ENCODE measurements around the gene GABBR2.
A peak's percentile ranks its signal among the peaks of the same experiment; 100 is the strongest.
"Not testable (repeated sequence)": the region's sequence is repeated elsewhere in the genome, so short reads cannot be mapped to it uniquely, and the experiment has no call there.

GABBR2 gene

DNA sequence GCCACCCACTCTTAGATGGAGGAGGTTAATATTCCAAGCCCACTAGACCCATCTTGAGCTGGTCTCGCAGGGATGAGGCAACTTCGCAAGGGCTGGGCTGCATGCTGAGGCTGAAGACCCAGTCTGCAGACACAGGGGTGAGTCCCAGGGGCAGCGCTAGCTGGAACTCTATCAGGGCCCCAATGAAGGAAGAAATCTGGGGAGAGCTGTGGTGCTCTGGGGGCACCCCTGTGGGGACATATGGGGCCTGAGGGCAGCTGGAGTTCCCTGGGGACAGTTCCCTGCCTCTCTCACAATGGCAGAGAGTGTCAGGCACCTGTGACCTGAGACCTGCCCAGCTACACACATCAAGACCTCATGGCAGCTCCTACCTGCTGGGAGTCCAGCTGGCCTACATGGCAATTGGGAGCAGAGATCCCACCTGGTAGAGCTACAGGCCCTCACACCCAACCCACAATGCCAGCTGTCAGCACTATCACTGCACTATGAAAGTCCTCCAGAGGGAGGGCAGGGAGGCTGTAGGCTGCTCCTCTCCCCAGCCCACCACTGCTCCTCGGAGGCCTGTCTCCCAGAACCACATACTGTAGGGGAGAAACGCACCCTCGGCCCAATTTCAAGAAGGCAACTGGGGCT is 202.2 kb downstream of the GABBR2 start:
- Histone ChIP-seq H3K4me1 (ENCODE audit: control insufficient read depth, insufficient read depth, low read length) (peaks cover 18% of the 10 kb centered on the region), H3K27me3 (ENCODE audit: control insufficient read depth, insufficient read depth, low read length) (no peaks in the 10 kb centered on the region), H3K4me3 (ENCODE audit: low read depth, low read length) (no peak overlapping the region), H3K27ac (ENCODE audit: low read depth, low read length) (no peak overlapping the region), H3K9me3 (ENCODE audit: control insufficient read depth, insufficient read depth, low read length) (peaks cover 13% of the 10 kb centered on the region), H3K36me3 (ENCODE audit: control insufficient read depth, insufficient read depth, low read length) (no peaks in the 10 kb centered on the region), H3K9ac (ENCODE audit: low read depth, low read length) (no peak overlapping the region)

DNA sequence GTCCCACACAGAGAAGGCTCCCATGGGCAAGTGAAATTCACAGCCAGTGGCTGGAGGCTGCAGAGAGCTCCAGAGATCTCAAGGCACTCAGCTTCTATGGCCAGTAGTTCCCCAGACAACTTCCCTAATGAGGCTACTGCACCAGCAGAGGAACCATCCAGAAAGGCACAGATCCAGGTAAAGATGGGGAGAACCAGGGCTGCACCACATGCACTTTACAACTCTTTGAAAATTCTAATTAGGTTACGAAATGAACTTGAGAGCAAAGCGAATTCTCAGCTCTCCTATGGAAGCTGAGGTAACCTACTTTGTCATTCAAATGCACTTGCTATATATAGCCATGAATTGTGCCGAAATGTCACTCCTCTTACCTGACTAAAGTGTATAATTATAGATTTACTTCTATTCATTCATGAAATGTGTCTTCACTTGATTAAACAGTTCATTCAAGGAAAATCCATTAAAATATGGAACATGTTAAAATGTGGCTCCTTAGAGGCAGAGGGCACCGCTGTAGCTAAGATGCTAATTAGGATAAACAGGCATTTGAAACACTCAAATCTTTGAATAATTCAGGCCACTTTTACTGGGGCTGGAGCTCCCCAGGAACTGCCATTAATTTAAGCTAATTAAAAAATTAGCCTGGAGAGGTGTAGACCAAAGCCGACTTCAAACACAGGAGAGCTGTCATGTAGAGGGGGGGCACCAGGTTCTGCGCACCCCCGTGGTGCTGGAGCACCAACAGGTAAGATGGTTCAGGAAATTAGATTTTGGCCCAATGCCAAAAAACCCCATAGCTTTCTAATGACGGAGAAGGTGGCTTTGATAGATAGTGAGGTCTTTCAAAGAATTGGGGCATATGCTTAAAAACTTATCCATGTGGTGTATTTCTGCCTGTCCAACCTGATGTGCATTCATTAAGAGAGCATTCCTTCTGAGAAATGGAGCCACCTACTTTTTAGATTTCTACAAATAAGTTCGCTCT is 204.1 kb downstream of the GABBR2 start:
- Histone ChIP-seq H3K4me1 (ENCODE audit: control insufficient read depth, insufficient read depth, low read length) (peaks cover 18% of the 10 kb centered on the region), H3K9me3 (ENCODE audit: control insufficient read depth, insufficient read depth, low read length) (peaks cover 13% of the 10 kb centered on the region), H3K4me3 (ENCODE audit: low read depth, low read length) (no peak overlapping the region), H3K27ac (ENCODE audit: low read depth, low read length) (no peak overlapping the region), H3K27me3 (ENCODE audit: control insufficient read depth, insufficient read depth, low read length) (no peaks in the 10 kb centered on the region), H3K9ac (ENCODE audit: low read depth, low read length) (no peak overlapping the region), H3K36me3 (ENCODE audit: control insufficient read depth, insufficient read depth, low read length) (no peaks in the 10 kb centered on the region)

DNA sequence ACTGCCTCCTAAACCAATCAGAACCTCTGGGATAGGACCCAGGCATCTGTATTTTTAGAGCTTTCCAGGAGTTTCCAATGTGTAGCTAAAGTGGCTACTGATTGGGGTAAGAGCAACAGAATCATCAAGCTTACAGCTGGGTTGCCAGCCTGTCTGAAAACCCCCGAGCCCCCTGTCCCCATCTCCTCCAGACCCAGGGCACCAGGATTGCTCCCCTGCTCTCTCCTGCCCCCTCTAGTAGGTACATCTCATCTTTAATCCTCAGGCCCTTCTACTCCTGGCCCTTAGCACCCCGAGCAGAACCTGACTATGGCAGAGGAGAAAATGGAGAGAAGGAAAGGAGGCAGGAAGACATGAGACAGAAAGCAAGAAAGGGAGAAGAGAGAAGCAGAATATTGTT is 204.9 kb downstream of the GABBR2 start:
- peaks cover 18% of the 10 kb centered on the region for H3K4me1 ChIP-seq (ENCODE audit: control insufficient read depth, insufficient read depth, low read length)
- peaks cover 13% of the 10 kb centered on the region for H3K9me3 ChIP-seq (ENCODE audit: control insufficient read depth, insufficient read depth, low read length)
- H3K27ac ChIP-seq (ENCODE audit: low read depth, low read length), result no peak overlapping the region
- H3K27me3 ChIP-seq (ENCODE audit: control insufficient read depth, insufficient read depth, low read length), result no peaks in the 10 kb centered on the region
- H3K4me3 ChIP-seq (ENCODE audit: low read depth, low read length), result no peak overlapping the region
- no peaks in the 10 kb centered on the region for H3K36me3 ChIP-seq (ENCODE audit: control insufficient read depth, insufficient read depth, low read length)
- H3K9ac ChIP-seq (ENCODE audit: low read depth, low read length), result no peak overlapping the region

DNA sequence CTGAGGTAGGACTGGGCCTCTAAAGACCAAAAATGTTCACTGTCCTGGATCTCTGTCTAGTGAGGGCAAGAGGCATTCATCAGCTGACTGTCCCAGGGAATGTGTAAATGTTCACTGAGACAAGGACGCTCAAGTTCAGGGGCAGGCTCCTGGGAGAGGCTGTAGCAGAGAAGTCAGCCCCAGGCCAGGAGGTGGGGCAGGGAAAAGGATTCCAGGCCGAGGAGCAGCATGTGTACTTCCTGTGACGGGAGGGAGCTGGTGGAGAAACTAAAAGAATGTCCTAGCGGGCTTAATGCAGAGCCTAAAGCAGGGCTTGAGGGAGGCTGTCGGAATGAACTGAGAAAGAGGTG is 205.8 kb downstream of the GABBR2 start:
- Histone ChIP-seq H3K36me3 (ENCODE audit: control insufficient read depth, insufficient read depth, low read length) (no peaks in the 10 kb centered on the region), H3K27ac (ENCODE audit: low read depth, low read length) (no peak overlapping the region), H3K4me3 (ENCODE audit: low read depth, low read length) (no peak overlapping the region), H3K4me1 (ENCODE audit: control insufficient read depth, insufficient read depth, low read length) (peaks cover 18% of the 10 kb centered on the region), H3K27me3 (ENCODE audit: control insufficient read depth, insufficient read depth, low read length) (no peaks in the 10 kb centered on the region), H3K9ac (ENCODE audit: low read depth, low read length) (no peak overlapping the region), H3K9me3 (ENCODE audit: control insufficient read depth, insufficient read depth, low read length) (peaks cover 11% of the 10 kb centered on the region)

- H3K4me3 ChIP-seq (ENCODE audit: low read depth, low read length), result no peak overlapping the region
- no peaks in the 10 kb centered on the region for H3K27me3 ChIP-seq (ENCODE audit: control insufficient read depth, insufficient read depth, low read length)
- no peak overlapping the region for H3K27ac ChIP-seq (ENCODE audit: low read depth, low read length)
- H3K36me3 ChIP-seq (ENCODE audit: control insufficient read depth, insufficient read depth, low read length), result no peaks in the 10 kb centered on the region
- peaks cover 18% of the 10 kb centered on the region for H3K4me1 ChIP-seq (ENCODE audit: control insufficient read depth, insufficient read depth, low read length)
- no peak overlapping the region for H3K9ac ChIP-seq (ENCODE audit: low read depth, low read length)
- H3K9me3 ChIP-seq (ENCODE audit: control insufficient read depth, insufficient read depth, low read length), result peaks cover 6% of the 10 kb centered on the region
Measured at GRCh38 chr9:98502311-98502975, 206.3 kb downstream of the GABBR2 start.

DNA sequence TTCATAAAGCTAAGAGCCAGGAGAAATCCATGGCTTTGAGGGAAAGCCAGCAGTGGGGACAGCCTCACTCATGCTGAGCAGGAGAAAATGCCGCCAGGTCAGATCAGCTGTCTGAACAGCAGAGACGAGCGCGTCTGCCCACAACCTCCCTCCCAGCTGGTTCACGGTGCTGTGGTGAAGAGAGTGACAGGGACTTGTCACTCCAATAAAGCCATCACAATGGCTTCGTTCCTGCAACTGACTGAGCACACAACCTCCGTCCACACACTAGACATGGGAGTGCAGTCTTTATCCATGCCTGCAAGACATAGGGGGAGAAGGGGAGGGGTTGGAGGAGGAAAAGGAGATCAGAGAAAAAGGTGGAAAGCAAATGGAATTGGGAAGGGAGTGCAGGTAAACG is 206.9 kb downstream of the GABBR2 start:
- Histone ChIP-seq H3K4me3 (ENCODE audit: low read depth, low read length) (no peak overlapping the region), H3K9ac (ENCODE audit: low read depth, low read length) (no peak overlapping the region), H3K27ac (ENCODE audit: low read depth, low read length) (no peak overlapping the region), H3K9me3 (ENCODE audit: control insufficient read depth, insufficient read depth, low read length) (no peaks in the 10 kb centered on the region), H3K36me3 (ENCODE audit: control insufficient read depth, insufficient read depth, low read length) (no peaks in the 10 kb centered on the region), H3K4me1 (ENCODE audit: control insufficient read depth, insufficient read depth, low read length) (peaks cover 18% of the 10 kb centered on the region), H3K27me3 (ENCODE audit: control insufficient read depth, insufficient read depth, low read length) (no peaks in the 10 kb centered on the region)

DNA sequence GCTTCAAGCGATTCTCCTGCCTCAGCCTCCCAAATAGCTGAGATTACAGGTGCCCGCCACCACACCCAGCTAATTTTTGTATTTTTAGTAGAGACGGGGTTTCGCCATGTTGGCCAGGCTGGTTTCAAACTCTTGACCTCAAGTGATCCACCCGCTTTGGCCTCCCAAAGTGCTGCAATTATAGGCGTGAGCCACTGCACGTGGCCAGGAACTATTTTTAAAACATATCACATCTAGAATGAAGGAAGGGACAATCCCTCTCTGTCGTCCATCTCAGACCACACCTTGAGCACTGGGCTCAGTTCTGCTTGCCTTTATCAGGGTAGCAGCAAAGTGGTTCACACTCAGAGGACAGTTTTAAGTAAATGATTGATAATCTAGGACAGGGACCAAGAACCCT is 207.5 kb downstream of the GABBR2 start:
- H3K9me3 ChIP-seq (ENCODE audit: control insufficient read depth, insufficient read depth, low read length); H3K36me3 ChIP-seq (ENCODE audit: control insufficient read depth, insufficient read depth, low read length); H3K27me3 ChIP-seq (ENCODE audit: control insufficient read depth, insufficient read depth, low read length); H3K4me3 ChIP-seq (ENCODE audit: low read depth, low read length); H3K27ac ChIP-seq (ENCODE audit: low read depth, low read length): not testable (repeated sequence)
- peak overlapping the region; percentile 32; the same call in 1 of the 2 replicates for H3K9ac ChIP-seq (ENCODE audit: low read depth, low read length)
- H3K4me1 ChIP-seq (ENCODE audit: control insufficient read depth, insufficient read depth, low read length), result peaks cover 18% of the 10 kb centered on the region

- no peak overlapping the region for H3K9ac ChIP-seq (ENCODE audit: low read depth, low read length)
- H3K36me3 ChIP-seq (ENCODE audit: control insufficient read depth, insufficient read depth, low read length), result no peaks in the 10 kb centered on the region
- no peaks in the 10 kb centered on the region for H3K9me3 ChIP-seq (ENCODE audit: control insufficient read depth, insufficient read depth, low read length)
- no peak overlapping the region for H3K27ac ChIP-seq (ENCODE audit: low read depth, low read length)
- H3K4me3 ChIP-seq (ENCODE audit: low read depth, low read length), result no peak overlapping the region
- no peaks in the 10 kb centered on the region for H3K27me3 ChIP-seq (ENCODE audit: control insufficient read depth, insufficient read depth, low read length)
- H3K4me1 ChIP-seq (ENCODE audit: control insufficient read depth, insufficient read depth, low read length), result peaks cover 21% of the 10 kb centered on the region
Measured at GRCh38 chr9:98500337-98500919, 208.3 kb downstream of the GABBR2 start.

GRCh38 chr9:98495530-98495929 is 213.2 kb downstream of the GABBR2 start:
- no peak overlapping the region for H3K9ac ChIP-seq (ENCODE audit: low read depth, low read length)
- no peak overlapping the region for H3K4me3 ChIP-seq (ENCODE audit: low read depth, low read length)
- H3K27me3 ChIP-seq (ENCODE audit: control insufficient read depth, insufficient read depth, low read length), result no peaks in the 10 kb centered on the region
- H3K4me1 ChIP-seq (ENCODE audit: control insufficient read depth, insufficient read depth, low read length), result peaks cover 6% of the 10 kb centered on the region; the same call in 1 of the 2 replicates
- no peaks in the 10 kb centered on the region for H3K36me3 ChIP-seq (ENCODE audit: control insufficient read depth, insufficient read depth, low read length)
- H3K27ac ChIP-seq (ENCODE audit: low read depth, low read length), result peak overlapping the region; percentile 9
- H3K9me3 ChIP-seq (ENCODE audit: control insufficient read depth, insufficient read depth, low read length), result 0 out of 2 replicates have a peak, but pooled peaks cover 3% of the 10 kb centered on the region

GRCh38 chr9:98494852-98495251 is 213.9 kb downstream of the GABBR2 start:
- Histone ChIP-seq H3K9me3 (ENCODE audit: control insufficient read depth, insufficient read depth, low read length) (0 out of 2 replicates have a peak, but pooled peaks cover 3% of the 10 kb centered on the region), H3K27me3 (ENCODE audit: control insufficient read depth, insufficient read depth, low read length) (no peaks in the 10 kb centered on the region), H3K4me1 (ENCODE audit: control insufficient read depth, insufficient read depth, low read length) (peaks cover 6% of the 10 kb centered on the region; the same call in 1 of the 2 replicates), H3K36me3 (ENCODE audit: control insufficient read depth, insufficient read depth, low read length) (no peaks in the 10 kb centered on the region), H3K27ac (ENCODE audit: low read depth, low read length) (no peak overlapping the region), H3K9ac (ENCODE audit: low read depth, low read length) (no peak overlapping the region), H3K4me3 (ENCODE audit: low read depth, low read length) (no peak overlapping the region)

All from HUES48 (cell line).